Stimulated activated CD8-positive, alpha-beta memory T cell treated with anti-CD3 and anti-CD28 coated beads, Interleukin-7, amount 100 ng/mL, for 48 hours (primary cell): ENCODE measurements around the gene CLEC3A.
"Not testable (repeated sequence)": the region's sequence is repeated elsewhere in the genome, so short reads cannot be mapped to it uniquely, and the experiment has no call there.

Experiments
- DNase-seq, 2 donors: peaks; one replicate each; pipeline ENCODE4 v3.0.0-alpha.2; 2020; ENCODE audit warnings: low read depth in 1 of 2; ENCODE audit errors: extremely low read depth in 1 of 2

The CLEC3A gene

GRCh38 chr16:78022347-78023060, at the start of gene CLEC3A:
CLEC3A (plus strand) TSS chr16:78022548; CDS start chr16:78022627, 79 bp downstream.
- DNase-seq, result no peak

DNA sequence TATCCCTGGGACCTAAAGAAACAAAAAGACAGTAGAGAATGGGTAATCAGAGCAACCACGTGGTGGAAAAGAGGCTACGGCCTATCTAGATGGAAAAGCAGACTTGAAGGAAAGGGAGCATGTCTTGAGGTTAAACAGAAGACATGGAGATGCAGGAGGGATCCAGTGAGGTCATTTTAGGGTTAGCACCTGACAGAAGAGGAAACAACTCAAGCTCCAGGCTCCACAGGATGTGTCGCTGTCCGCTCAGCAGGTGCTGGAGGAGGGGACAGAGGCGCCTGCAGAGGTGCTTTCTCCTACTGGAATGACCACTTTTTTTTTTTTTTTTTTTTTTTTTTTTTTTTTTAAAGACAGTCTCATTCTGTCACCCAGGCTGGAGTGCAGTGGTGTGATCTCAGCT, 47.5 kb upstream of the CLEC3A start:
- DNase-seq, result no peak

DNA sequence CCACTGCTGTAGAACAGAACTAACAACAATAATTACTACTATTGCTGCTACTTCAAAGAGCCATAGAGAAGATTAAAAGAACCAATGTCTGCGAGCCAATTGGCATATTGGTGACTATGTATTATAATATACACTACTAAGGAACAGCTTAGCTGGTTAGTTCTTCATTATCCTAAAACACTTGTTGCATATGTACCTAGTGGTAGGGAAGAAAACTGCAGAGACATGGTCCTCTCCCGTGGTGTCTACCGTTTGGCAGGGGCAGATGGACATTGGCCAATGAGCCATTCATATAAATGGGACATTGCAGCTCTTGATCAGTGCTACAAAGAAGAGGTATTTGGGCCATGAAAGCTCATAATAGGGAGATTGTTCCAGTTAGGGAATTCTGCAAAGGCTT, 46.4 kb upstream of the CLEC3A start:
- no peak for DNase-seq

DNA sequence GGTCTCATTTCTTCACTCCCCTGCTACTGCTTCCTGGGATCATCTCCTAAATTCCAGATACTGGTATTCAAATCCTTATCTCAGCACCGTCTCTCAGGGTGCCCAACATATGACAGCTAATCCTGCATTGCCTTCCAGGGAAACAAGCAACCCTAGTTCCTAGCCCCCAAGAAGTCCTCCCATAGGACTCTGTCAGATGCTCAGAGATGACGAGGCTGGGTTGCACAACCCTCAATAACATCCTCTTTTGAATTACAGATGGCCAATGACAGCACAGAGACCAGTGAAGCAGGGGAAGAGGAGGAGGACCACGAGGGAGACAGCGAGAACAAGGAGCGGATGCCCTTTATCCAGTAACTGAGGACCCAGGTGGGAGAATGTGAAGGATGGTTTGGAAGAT, 45.0 kb upstream of the CLEC3A start:
- no peak for DNase-seq

DNA sequence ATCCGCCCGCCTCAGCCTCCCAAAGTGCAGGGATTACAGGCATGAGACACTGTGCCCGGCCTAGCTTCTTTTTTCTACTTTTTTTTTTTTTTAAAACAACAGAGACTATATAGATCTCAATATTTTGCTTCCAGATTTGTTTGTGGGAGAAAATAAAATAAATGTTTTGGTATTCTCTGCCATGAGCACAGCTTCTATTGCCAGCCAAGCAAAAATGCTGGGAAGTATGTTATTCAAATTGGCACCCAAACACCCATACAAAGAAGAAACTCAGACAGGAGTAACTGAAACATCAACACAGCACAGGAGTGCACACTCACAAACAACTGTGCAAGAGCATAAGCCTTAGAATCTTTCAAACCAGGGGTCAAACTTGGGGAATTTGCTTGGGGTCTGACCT, 37.2 kb upstream of the CLEC3A start:
- DNase-seq, result no peak

GRCh38 chr16:77986011-77986740, 36.2 kb upstream of the CLEC3A start:
- DNase-seq, result no peak

DNA sequence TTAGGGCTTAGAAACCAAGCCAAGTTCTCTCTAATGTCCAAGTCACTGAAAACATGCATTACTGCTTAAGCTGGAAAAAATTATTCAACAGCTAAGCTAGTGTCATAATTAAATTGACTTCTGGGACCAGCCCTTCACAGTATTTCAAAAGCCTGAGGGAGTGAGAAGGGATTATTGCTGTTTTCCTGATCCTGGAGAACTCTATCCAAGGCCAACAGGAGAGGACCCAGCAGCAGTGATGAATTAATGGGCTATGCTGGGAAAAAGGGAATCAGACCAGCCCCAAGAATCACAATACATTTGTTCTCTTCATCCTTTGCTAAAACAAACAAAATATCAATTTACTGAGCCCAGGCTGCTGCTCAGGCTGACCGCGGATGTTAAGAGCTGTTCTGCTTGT, 34.5 kb upstream of the CLEC3A start:
- DNase-seq, result no peak

DNA sequence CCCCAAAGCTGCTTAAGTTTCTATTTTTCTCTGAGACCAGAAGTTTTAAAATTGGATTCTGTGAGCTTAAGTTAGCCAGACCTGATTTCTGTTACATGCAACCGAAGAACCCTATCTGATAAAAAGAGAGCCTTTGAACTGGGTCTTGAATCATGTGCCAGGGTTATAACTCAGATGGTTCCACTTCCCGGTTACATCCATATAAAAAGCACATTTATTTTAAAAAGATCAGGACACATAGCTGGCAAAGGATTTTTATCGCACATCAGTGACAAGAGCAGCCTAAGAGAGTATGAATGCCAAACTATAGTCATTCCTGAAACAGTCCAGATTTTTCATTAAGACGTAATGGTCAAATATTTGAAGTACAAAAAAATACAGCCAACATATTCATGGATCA, 32.5 kb upstream of the CLEC3A start:
- DNase-seq, result no peak

- DNase-seq, result no peak
Observed at GRCh38 chr16:77991701-77992100, 30.6 kb upstream of the CLEC3A start.

- not testable (repeated sequence) for DNase-seq
Observed at GRCh38 chr16:77992381-77992780, 30.0 kb upstream of the CLEC3A start.

GRCh38 chr16:77993111-77993985, 29.0 kb upstream of the CLEC3A start:
- DNase-seq, result no peak

- DNase-seq, result no peak
Observed at GRCh38 chr16:77995843-77996455, 26.4 kb upstream of the CLEC3A start.

- no peak for DNase-seq
Observed at GRCh38 chr16:77998350-77999023, 23.9 kb upstream of the CLEC3A start.

DNA sequence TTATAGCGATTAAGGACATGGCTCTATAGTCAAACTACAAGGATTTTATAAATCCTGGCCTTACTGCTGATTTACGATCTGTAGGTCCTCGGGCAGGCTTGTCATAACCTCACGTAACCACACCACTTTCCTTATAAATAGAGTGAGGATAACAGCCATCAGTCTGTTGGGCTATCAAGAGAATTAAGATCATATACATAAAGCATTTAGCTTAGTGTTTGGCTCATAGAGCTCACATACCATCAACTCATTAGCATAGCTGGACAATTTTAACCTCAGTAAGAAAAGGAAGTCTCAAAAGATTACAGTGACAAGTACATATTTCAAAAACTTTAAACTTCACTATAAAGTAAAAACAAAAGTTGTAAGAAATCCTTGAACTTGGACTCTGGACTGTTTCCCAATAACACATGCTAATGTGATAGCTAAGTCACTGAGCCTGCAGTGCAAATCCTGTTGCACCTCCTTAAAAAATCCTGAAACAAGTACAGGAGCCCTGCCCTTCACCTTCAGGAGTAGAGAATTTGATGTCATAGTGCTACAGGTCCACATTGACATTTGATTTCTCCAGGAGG, 20.8 kb upstream of the CLEC3A start:
- no peak for DNase-seq

GRCh38 chr16:78002915-78003538, 19.3 kb upstream of the CLEC3A start:
- peak; percentile 31 to 68 for DNase-seq

DNA sequence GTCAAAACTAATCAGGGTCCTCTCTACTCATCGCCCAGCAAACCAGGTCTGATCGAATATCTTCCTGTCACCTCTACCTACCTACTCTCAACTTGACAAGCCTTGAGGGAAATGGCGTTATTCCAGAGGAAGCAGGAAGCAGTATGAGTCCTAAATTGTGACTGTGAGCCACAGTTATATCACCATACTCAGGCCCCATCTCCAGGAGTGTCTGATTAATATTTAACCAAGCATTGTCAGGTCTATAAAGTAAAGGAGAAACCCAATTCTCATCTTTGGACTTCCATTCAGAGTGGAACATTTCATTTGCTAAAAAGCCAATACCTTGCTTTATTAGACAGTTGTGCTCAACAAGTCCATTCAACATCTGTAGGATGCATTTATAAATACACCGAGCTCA, 17.8 kb upstream of the CLEC3A start:
- DNase-seq, result no peak

GRCh38 chr16:78005881-78006280, 16.5 kb upstream of the CLEC3A start:
- no peak for DNase-seq

GRCh38 chr16:78007121-78007520, 15.2 kb upstream of the CLEC3A start:
- DNase-seq, result no peak

DNA sequence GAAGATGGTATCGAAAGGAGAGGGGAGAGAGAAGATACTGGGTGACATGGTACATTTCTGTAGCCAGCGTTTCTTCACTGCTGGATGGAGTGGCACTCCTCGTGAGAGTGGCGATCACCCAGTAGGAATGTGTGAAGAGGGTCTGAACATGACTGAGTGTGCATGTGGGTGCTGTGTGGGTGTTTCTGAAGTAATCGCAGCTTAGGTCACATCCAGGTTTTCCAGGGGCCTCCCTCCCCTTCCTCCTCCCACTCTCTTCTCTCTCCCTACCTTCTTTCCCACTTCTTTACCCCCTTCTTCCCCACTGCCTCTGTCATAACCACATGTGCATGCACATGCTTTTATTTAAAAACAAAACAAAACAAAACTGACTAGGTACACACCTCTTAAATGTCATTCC, 1.8 kb downstream of the CLEC3A start:
- DNase-seq, result no peak

DNA sequence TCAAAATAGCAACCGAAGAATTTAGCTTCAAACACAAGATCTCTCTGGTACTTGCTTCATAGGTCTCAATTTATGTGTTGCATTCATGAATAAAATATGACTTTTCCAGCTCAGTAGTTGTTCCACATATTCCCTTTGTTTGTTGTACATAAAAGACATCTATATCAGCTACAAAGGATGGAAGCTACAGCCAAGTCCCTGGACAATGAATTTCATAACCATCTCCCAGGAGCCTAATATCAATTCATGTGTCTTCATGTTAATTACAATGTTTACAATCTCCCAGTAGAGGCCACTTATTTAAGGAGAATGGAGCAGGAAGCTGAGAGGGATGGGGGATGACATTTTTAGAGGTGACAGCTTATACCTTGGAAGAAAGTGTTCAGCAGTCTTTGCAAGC, 3.3 kb downstream of the CLEC3A start:
- DNase-seq, result no peak
